ENCODE data around the gene NFATC1.

- TF ChIP-seq RFX5 (IDR thresholded peaks at IDR 0.05) (no peak), EP300 (IDR thresholded peaks at IDR 0.05) (no peak), CTCF (IDR thresholded peaks at IDR 0.05) (no peak), RNF2 (IDR thresholded peaks at IDR 0.05; ENCODE audit: borderline replicate concordance, low read depth) (no peak), CEBPB (IDR thresholded peaks at IDR 0.05) (no peak), MAX (IDR thresholded peaks at IDR 0.05) (no peak), MAFK (IDR thresholded peaks at IDR 0.05; ENCODE audit: partially characterized antibody) (no peak), MAZ (IDR thresholded peaks at IDR 0.05; ENCODE audit: borderline replicate concordance, low read depth, low read length) (no peak), EHMT2 (IDR thresholded peaks at IDR 0.05; ENCODE audit: low read depth) (no peak), POLR2A (IDR thresholded peaks at IDR 0.05; ENCODE audit: low read length) (no peak), NFE2L2 (conservative IDR thresholded peaks at IDR 0.05; ENCODE audit: low read length) (no peak), PBX3 (IDR thresholded peaks at IDR 0.05) (no peak), RAD21 (conservative IDR thresholded peaks at IDR 0.05 in 1 of 2, IDR thresholded peaks at IDR 0.05 in 1 of 2) (no peak)
Observed at GRCh38 chr18:79367989-79368388, 27.7 kb upstream of the NFATC1 start.
